SU-DHL-6 (cell line): ENCODE measurements around the gene CLIP3.

Experiments
- CTCF ChIP-seq: fragments of 200-600 bp; sonication (generic); IDR thresholded peaks from one replicate; pipeline ENCODE4 v1.5.1; 2017; ENCODE audit warnings: antibody characterized with exemption, mild to moderate bottlenecking, low read length, moderate library complexity; ENCODE audit not compliant: insufficient read depth, poor library complexity, severe bottlenecking
- EZH2phosphoT487 ChIP-seq: fragments of 200-600 bp; sonication (generic), shearing (Covaris generic); conservative IDR thresholded peaks from 2 replicates; pipeline ENCODE4 v1.6.1; 2018; ENCODE audit warnings: mild to moderate bottlenecking, antibody characterized with exemption, low read length, moderate library complexity, mixed read lengths

- no peak for TF ChIP-seq CTCF
- no peak for TF ChIP-seq EZH2phosphoT487
Measured at GRCh38 chr19:36008336-36008978, 24.2 kb downstream of the CLIP3 start, which contains the start of gene SYNE4.
